HepG2 (cell line): ENCODE data around the gene NHSL1. TPM values are rescaled to one million over a fixed set of nuclear protein-coding genes. Genes with fewer than 3 reads are reported as not detected.

Experiments used
- ARNTL ChIP-seq: sonication (generic); formaldehyde crosslinking; IDR thresholded peaks from 2 replicates; pipeline ENCODE4 v1.4.0; 2020; ENCODE audit warnings: mild to moderate bottlenecking, missing genetic modification reagents
- CBX1 ChIP-seq: IDR thresholded peaks from one replicate; pipeline ENCODE4 v1.6.1; 2016; ENCODE audit warnings: antibody characterized with exemption, low read depth
- ETV5 ChIP-seq: IDR thresholded peaks from 2 replicates; pipeline ENCODE4 v1.6.1; 2018; ENCODE audit warnings: missing biosample characterization, missing genetic modification reagents, inconsistent platforms, borderline replicate concordance
- FOXM1 ChIP-seq: sonication (generic); formaldehyde crosslinking; IDR thresholded peaks from 2 replicates; pipeline ENCODE4 v1.5.0; 2020; ENCODE audit warnings: missing genetic modification reagents
- GFI1 ChIP-seq: sonication (generic); formaldehyde crosslinking; IDR thresholded peaks from 2 replicates; pipeline ENCODE4 v1.5.0; 2020; ENCODE audit warnings: missing genetic modification reagents, mild to moderate bottlenecking, borderline replicate concordance
- GZF1 ChIP-seq: sonication (generic); formaldehyde crosslinking; IDR thresholded peaks from 2 replicates; pipeline ENCODE4 v1.5.1; 2020; ENCODE audit warnings: mild to moderate bottlenecking, missing genetic modification reagents
- HOXA5 ChIP-seq: sonication (generic); formaldehyde crosslinking; IDR thresholded peaks from 2 replicates; pipeline ENCODE4 v1.4.0; 2020; ENCODE audit warnings: missing genetic modification reagents
- NCOA1 ChIP-seq: sonication (generic); formaldehyde crosslinking; IDR thresholded peaks from 2 replicates; pipeline ENCODE4 v1.9.0; 2021; ENCODE audit warnings: missing genetic modification reagents
- NR3C1 ChIP-seq: sonication (generic); formaldehyde crosslinking; IDR thresholded peaks from 2 replicates; pipeline ENCODE4 v1.4.0; 2020; ENCODE audit warnings: missing genetic modification reagents
- POLR2G ChIP-seq: fragments of 200-400 bp; formaldehyde crosslinking; IDR thresholded peaks from 2 replicates; pipeline ENCODE4 v1.6.1; 2018; ENCODE audit warnings: mild to moderate bottlenecking, low read depth, low read length, moderate library complexity
- SNAPC2 ChIP-seq: sonication (generic); formaldehyde crosslinking; IDR thresholded peaks from 2 replicates; pipeline ENCODE4 v1.8.1; 2022; ENCODE audit warnings: mild to moderate bottlenecking, missing genetic modification reagents
- SRY ChIP-seq: sonication (generic); formaldehyde crosslinking; IDR thresholded peaks from 2 replicates; pipeline ENCODE4 v1.8.0; 2022; ENCODE audit warnings: mild to moderate bottlenecking, missing genetic modification reagents
- TBL1XR1 ChIP-seq: fragments of 150-350 bp; IDR thresholded peaks from 2 replicates; pipeline ENCODE4 v1.6.1; 2014; ENCODE audit warnings: borderline replicate concordance, low read length; ENCODE audit not compliant: partially characterized antibody
- ZKSCAN8 ChIP-seq: IDR thresholded peaks from 2 replicates; pipeline ENCODE4 v1.6.1; 2016; ENCODE audit warnings: borderline replicate concordance, missing genetic modification reagents, missing compliant biosample characterization
- ZNF101 ChIP-seq: sonication (generic); formaldehyde crosslinking; IDR thresholded peaks from 2 replicates; pipeline ENCODE4 v1.4.0; 2020; ENCODE audit warnings: mild to moderate bottlenecking, low read depth, missing genetic modification reagents, borderline replicate concordance
- ZNF264 ChIP-seq: sonication (generic); formaldehyde crosslinking; IDR thresholded peaks from 2 replicates; pipeline ENCODE4 v1.4.0; 2020; ENCODE audit warnings: missing genetic modification reagents
- ZNF292 ChIP-seq: sonication (generic); formaldehyde crosslinking; IDR thresholded peaks from 2 replicates; pipeline ENCODE4 v1.8.1; 2022; ENCODE audit warnings: mild to moderate bottlenecking, low read depth, missing genetic modification reagents, borderline replicate concordance
- ZNF335 ChIP-seq: sonication (generic); formaldehyde crosslinking; IDR thresholded peaks from 2 replicates; pipeline ENCODE4 v1.4.0; 2020; ENCODE audit warnings: missing genetic modification reagents
- ZNF564 ChIP-seq: sonication (generic); formaldehyde crosslinking; IDR thresholded peaks from 2 replicates; pipeline ENCODE4 v1.8.1; 2023; ENCODE audit warnings: mild to moderate bottlenecking, missing genetic modification reagents
- ZNF619 ChIP-seq: sonication (generic); formaldehyde crosslinking; IDR thresholded peaks from 2 replicates; pipeline ENCODE4 v1.4.0; 2020; ENCODE audit warnings: mild to moderate bottlenecking, missing genetic modification reagents
- polyA plus RNA-seq, 8 experiments: library from polyadenylated mRNA; depleted of rRNA in 3 of 8; stranded (reverse) in 7 of 8; unstranded in 1 of 8; fragments of >200 nt; fragmentation: Illumina TruSeq in 4 of 8; extraction: Trizol in 4 of 8; gene quantifications; 2 replicates each; pipeline versions ENCODE4 v1.2.1 to v1.2.3, GENCODE V29; 2011 to 2016; ENCODE audit warnings: low read depth in 4 of 8, missing spikeins in 1 of 8, mixed read lengths in 1 of 8; ENCODE audit not compliant: insufficient read depth in 1 of 8
- total RNA-seq, 5 experiments: library from RNA; depleted of rRNA; stranded (reverse); fragments of >200 nt; fragmentation: Illumina TruSeq; extraction: Trizol; gene quantifications; 2 replicates each; pipeline ENCODE4 v1.2.3, GENCODE V29; 2016; ENCODE audit warnings: low read depth in 1 of 5
- TF ChIP-seq, protein P1 (sequence below): sonication (generic); formaldehyde crosslinking; IDR thresholded peaks from 2 replicates; pipeline ENCODE4 v1.5.1; 2020; ENCODE audit warnings: missing genetic modification reagents, mild to moderate bottlenecking, borderline replicate concordance
- TF ChIP-seq, protein P2 (sequence below): sonication (generic); formaldehyde crosslinking; IDR thresholded peaks from 2 replicates; pipeline ENCODE4 v1.4.0; 2020; ENCODE audit warnings: missing genetic modification reagents, borderline replicate concordance
- TF ChIP-seq, protein P3 (sequence below): sonication (generic); formaldehyde crosslinking; IDR thresholded peaks from 2 replicates; pipeline ENCODE4 v1.4.0; 2020; ENCODE audit warnings: missing genetic modification reagents
- TF ChIP-seq, protein P4 (sequence below): sonication (generic); formaldehyde crosslinking; IDR thresholded peaks from 2 replicates; pipeline ENCODE4 v1.4.0; 2020; ENCODE audit warnings: missing genetic modification reagents

Gene NHSL1
- total and polyA plus RNA-seq, 2 of the 13 experiments (the other 11 are each of a cell fraction or from before 2014, with no cell fraction given) = 24.9 to 53.6 TPM

DNA sequence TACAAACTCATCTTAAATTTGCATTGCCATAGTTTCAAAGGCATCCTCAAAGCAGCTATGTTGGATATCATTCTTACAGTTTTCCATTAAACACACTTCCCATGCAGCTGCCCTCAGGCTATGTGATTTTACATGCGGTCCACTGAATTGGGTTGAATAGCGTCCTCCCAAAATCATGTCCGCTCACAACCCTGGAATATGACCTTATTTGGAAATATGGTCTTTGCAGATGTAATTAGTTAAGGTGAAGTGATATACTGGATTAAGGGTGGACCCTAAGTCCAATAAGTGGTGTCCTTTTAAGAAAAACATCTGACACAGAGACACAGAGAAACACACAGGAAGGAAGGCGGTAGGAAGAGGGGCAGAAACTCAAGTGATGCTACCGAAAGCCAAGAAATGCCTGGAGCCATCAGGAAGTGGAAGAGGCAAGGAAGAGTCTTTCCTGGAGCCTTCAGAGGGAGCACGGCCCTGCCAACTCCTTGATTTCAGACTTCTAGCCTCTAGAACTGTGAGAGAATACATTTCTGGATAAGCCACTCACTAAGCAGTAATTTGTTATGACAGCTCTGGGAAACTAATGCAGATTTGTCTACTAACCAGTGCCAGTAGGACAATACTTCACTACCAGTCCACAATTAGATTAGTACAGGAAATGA is 42.7 kb upstream of the NHSL1 start (continued):
- TF ChIP-seq, protein P1, sequence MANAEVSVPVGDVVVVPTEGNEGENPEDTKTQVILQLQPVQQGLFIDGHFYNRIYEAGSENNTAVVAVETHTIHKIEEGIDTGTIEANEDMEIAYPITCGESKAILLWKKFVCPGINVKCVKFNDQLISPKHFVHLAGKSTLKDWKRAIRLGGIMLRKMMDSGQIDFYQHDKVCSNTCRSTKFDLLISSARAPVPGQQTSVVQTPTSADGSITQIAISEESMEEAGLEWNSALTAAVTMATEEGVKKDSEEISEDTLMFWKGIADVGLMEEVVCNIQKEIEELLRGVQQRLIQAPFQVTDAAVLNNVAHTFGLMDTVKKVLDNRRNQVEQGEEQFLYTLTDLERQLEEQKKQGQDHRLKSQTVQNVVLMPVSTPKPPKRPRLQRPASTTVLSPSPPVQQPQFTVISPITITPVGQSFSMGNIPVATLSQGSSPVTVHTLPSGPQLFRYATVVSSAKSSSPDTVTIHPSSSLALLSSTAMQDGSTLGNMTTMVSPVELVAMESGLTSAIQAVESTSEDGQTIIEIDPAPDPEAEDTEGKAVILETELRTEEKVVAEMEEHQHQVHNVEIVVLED (CRISPR knock-in tag) = no peak
- no peak for TF ChIP-seq FOXM1 (CRISPR knock-in tag)
- TF ChIP-seq ARNTL = no peak
- no peak for TF ChIP-seq ZNF335
- TF ChIP-seq GFI1 (CRISPR knock-in tag) = no peak
- no peak for TF ChIP-seq ZNF564
- no peak for TF ChIP-seq POLR2G
- no peak for TF ChIP-seq ZNF619 (CRISPR knock-in tag)
- TF ChIP-seq NR3C1 = no peak
- TF ChIP-seq ZKSCAN8 (CRISPR knock-in tag) = no peak
- no peak for TF ChIP-seq SNAPC2
- TF ChIP-seq CBX1 = no peak
- TF ChIP-seq ETV5 (CRISPR knock-in tag) = no peak
- no peak for TF ChIP-seq GZF1 (CRISPR knock-in tag)
- TF ChIP-seq, protein P2, sequence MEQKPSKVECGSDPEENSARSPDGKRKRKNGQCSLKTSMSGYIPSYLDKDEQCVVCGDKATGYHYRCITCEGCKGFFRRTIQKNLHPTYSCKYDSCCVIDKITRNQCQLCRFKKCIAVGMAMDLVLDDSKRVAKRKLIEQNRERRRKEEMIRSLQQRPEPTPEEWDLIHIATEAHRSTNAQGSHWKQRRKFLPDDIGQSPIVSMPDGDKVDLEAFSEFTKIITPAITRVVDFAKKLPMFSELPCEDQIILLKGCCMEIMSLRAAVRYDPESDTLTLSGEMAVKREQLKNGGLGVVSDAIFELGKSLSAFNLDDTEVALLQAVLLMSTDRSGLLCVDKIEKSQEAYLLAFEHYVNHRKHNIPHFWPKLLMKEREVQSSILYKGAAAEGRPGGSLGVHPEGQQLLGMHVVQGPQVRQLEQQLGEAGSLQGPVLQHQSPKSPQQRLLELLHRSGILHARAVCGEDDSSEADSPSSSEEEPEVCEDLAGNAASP (CRISPR knock-in tag) = no peak
- TF ChIP-seq SRY (CRISPR knock-in tag) = no peak
- TF ChIP-seq ZNF264 (CRISPR knock-in tag) = no peak
- TF ChIP-seq TBL1XR1 = no peak
- no peak for TF ChIP-seq ZNF101
- 0 out of 2 replicates have a peak, but pooled peaks have one; percentile 46 for TF ChIP-seq NCOA1 (CRISPR knock-in tag)
- TF ChIP-seq ZNF292 (CRISPR knock-in tag) = peak; percentile 23; the same call in 1 of the 2 replicates
- TF ChIP-seq, protein P3, sequence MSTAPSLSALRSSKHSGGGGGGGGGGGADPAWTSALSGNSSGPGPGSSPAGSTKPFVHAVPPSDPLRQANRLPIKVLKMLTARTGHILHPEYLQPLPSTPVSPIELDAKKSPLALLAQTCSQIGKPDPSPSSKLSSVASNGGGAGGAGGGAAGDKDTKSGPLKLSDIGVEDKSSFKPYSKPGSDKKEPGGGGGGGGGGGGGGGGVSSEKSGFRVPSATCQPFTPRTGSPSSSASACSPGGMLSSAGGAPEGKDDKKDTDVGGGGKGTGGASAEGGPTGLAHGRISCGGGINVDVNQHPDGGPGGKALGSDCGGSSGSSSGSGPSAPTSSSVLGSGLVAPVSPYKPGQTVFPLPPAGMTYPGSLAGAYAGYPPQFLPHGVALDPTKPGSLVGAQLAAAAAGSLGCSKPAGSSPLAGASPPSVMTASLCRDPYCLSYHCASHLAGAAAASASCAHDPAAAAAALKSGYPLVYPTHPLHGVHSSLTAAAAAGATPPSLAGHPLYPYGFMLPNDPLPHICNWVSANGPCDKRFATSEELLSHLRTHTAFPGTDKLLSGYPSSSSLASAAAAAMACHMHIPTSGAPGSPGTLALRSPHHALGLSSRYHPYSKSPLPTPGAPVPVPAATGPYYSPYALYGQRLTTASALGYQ (CRISPR knock-in tag) = no peak
- TF ChIP-seq, protein P4, sequence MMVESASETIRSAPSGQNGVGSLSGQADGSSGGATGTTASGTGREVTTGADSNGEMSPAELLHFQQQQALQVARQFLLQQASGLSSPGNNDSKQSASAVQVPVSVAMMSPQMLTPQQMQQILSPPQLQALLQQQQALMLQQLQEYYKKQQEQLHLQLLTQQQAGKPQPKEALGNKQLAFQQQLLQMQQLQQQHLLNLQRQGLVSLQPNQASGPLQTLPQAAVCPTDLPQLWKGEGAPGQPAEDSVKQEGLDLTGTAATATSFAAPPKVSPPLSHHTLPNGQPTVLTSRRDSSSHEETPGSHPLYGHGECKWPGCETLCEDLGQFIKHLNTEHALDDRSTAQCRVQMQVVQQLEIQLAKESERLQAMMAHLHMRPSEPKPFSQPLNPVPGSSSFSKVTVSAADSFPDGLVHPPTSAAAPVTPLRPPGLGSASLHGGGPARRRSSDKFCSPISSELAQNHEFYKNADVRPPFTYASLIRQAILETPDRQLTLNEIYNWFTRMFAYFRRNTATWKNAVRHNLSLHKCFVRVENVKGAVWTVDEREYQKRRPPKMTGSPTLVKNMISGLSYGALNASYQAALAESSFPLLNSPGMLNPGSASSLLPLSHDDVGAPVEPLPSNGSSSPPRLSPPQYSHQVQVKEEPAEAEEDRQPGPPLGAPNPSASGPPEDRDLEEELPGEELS (CRISPR knock-in tag) = 0 out of 2 replicates have a peak, but pooled peaks have one; percentile 4
- no peak for TF ChIP-seq HOXA5 (CRISPR knock-in tag)
